ENCODE measurements around the gene CPAMD8.
"Not testable (repeated sequence)": the region's sequence is repeated elsewhere in the genome, so short reads cannot be mapped to it uniquely, and the experiment has no call there.

CPAMD8 gene

GRCh38 chr19:17045907-17046502 is 19.4 kb upstream of the CPAMD8 start:
- in situ Hi-C loops (cut with MboI; ENCODE audit: low pct_unique_long_range_greater_than_20kb, low sequenced_read_pairs) = no loop called here
- no peak for DNase-seq

GRCh38 chr19:17043744-17044143 is 17.1 kb upstream of the CPAMD8 start:
- in situ Hi-C loops (cut with MboI; ENCODE audit: low pct_unique_long_range_greater_than_20kb, low sequenced_read_pairs) = no loop called here
- DNase-seq = no peak

- in situ Hi-C loops (cut with MboI; ENCODE audit: low pct_unique_long_range_greater_than_20kb, low sequenced_read_pairs) = no loop called here
- no peak for DNase-seq
These were observed 15.4 kb upstream of the CPAMD8 start for GRCh38 chr19:17041976-17042375.

- no peak for DNase-seq
- in situ Hi-C loops (cut with MboI; ENCODE audit: low pct_unique_long_range_greater_than_20kb, low sequenced_read_pairs) = no loop called here
These were observed 11.4 kb upstream of the CPAMD8 start for GRCh38 chr19:17037966-17038500.

GRCh38 chr19:17037184-17037583 is 10.6 kb upstream of the CPAMD8 start:
- DNase-seq = no peak
- in situ Hi-C loops (cut with MboI; ENCODE audit: low pct_unique_long_range_greater_than_20kb, low sequenced_read_pairs) = no loop called here

- DNase-seq = no peak
- in situ Hi-C loops (cut with MboI; ENCODE audit: low pct_unique_long_range_greater_than_20kb, low sequenced_read_pairs) = no loop called here
These were observed 10.0 kb upstream of the CPAMD8 start for GRCh38 chr19:17036640-17037039.

- DNase-seq = peak; percentile 88
- in situ Hi-C loops (cut with MboI; ENCODE audit: low pct_unique_long_range_greater_than_20kb, low sequenced_read_pairs) = no loop called here
These were observed 9.3 kb upstream of the CPAMD8 start for GRCh38 chr19:17035842-17036424.

GRCh38 chr19:17031741-17032140 is 5.1 kb upstream of the CPAMD8 start:
- in situ Hi-C loops (cut with MboI; ENCODE audit: low pct_unique_long_range_greater_than_20kb, low sequenced_read_pairs) = no loop called here

GRCh38 chr19:17027535-17027975 is 945 bp upstream of the CPAMD8 start:
- in situ Hi-C loops (cut with MboI; ENCODE audit: low pct_unique_long_range_greater_than_20kb, low sequenced_read_pairs) = no loop called here
- DNase-seq = no peak

More at GRCh38 chr19:17031741-17032140, 5.1 kb upstream of the CPAMD8 start:
- no peak for DNase-seq

- DNase-seq = peak; percentile 64
- in situ Hi-C loops (cut with MboI; ENCODE audit: low pct_unique_long_range_greater_than_20kb, low sequenced_read_pairs) = no loop called here
These were observed 485 bp downstream of the CPAMD8 start for GRCh38 chr19:17025991-17026658.

- in situ Hi-C loops (cut with MboI; ENCODE audit: low pct_unique_long_range_greater_than_20kb, low sequenced_read_pairs) = no loop called here
- DNase-seq = no peak
These were observed 1.2 kb downstream of the CPAMD8 start for GRCh38 chr19:17025361-17025760.

- DNase-seq; in situ Hi-C loops (cut with MboI; ENCODE audit: low pct_unique_long_range_greater_than_20kb, low sequenced_read_pairs): not testable (repeated sequence)
These were observed 1.7 kb downstream of the CPAMD8 start for GRCh38 chr19:17024941-17025340.

- no peak for DNase-seq
- in situ Hi-C loops (cut with MboI; ENCODE audit: low pct_unique_long_range_greater_than_20kb, low sequenced_read_pairs) = no loop called here
These were observed 2.8 kb downstream of the CPAMD8 start for GRCh38 chr19:17023805-17024204.

GRCh38 chr19:17022738-17023137 is 3.9 kb downstream of the CPAMD8 start:
- no peak for DNase-seq

GRCh38 chr19:17021793-17022590 is 4.6 kb downstream of the CPAMD8 start:
- peak; percentile 59 for DNase-seq
- in situ Hi-C loops (cut with MboI; ENCODE audit: low pct_unique_long_range_greater_than_20kb, low sequenced_read_pairs) = no loop called here

More at GRCh38 chr19:17022738-17023137, 3.9 kb downstream of the CPAMD8 start:
- in situ Hi-C loops (cut with MboI; ENCODE audit: low pct_unique_long_range_greater_than_20kb, low sequenced_read_pairs) = no loop called here

- in situ Hi-C loops (cut with MboI; ENCODE audit: low pct_unique_long_range_greater_than_20kb, low sequenced_read_pairs) = no loop called here
- DNase-seq = no peak
These were observed 5.3 kb downstream of the CPAMD8 start for GRCh38 chr19:17021328-17021727.

- peak; percentile 17 for DNase-seq
- in situ Hi-C loops (cut with MboI; ENCODE audit: low pct_unique_long_range_greater_than_20kb, low sequenced_read_pairs) = no loop called here
These were observed 5.8 kb downstream of the CPAMD8 start for GRCh38 chr19:17020823-17021222.

- in situ Hi-C loops (cut with MboI; ENCODE audit: low pct_unique_long_range_greater_than_20kb, low sequenced_read_pairs) = no loop called here
- DNase-seq = no peak
These were observed 6.2 kb downstream of the CPAMD8 start for GRCh38 chr19:17020385-17020784.

- DNase-seq; in situ Hi-C loops (cut with MboI; ENCODE audit: low pct_unique_long_range_greater_than_20kb, low sequenced_read_pairs): not testable (repeated sequence)
These were observed 12.3 kb downstream of the CPAMD8 start for GRCh38 chr19:17014212-17014861.
